Posterior vena cava (tissue), 2 donors: ENCODE results near the gene DUSP3. TPM values are rescaled to one million over a fixed set of nuclear protein-coding genes. Genes with fewer than 3 reads are reported as not detected.

Source experiments
- DNase-seq: peaks from one replicate; pipeline ENCODE4 v3.0.0-alpha.2; 2020; ENCODE audit warnings: low spot score
- intact Hi-C, 2 donors: fragments of 100-400 bp; cut with DNase I; formaldehyde crosslinking; loops; one replicate each; pipeline versions ENCODE4 v1.14.1 to v1.14.2; 2022 to 2023
- long read RNA-seq, 2 donors: library from polyadenylated mRNA; unstranded; transcript quantifications; one replicate each; pipeline ENCODE4 v2.0.0, GENCODE V29; 2020 to 2021
- total RNA-seq, 2 donors: library from RNA; stranded (reverse); fragmentation: NEBNext Ultra II Directional; extraction: Animal tissue kit (Norgen Biotek cat#: 25700); gene quantifications; one replicate each; pipeline ENCODE4 v1.2.1, GENCODE V29; 2021
- donor health status: DM: yes; HTN: yes; CAD: no.
- donor health status: DM: yes; HTN: yes; CAD: no.

DUSP3 gene
- total RNA-seq, result 100 to 1,000 TPM; 169 to 172 TPM
- long read RNA-seq, donor 1, full-length matches to known transcripts, result 47 of 81 reads
- long read RNA-seq, donor 1, partial matches to known transcripts, result 3 of 81 reads
- long read RNA-seq, donor 1, other reads (novel, unspliced or antisense), result 31 of 81 reads
- long read RNA-seq, donor 2, full-length matches to known transcripts, result 132 of 207 reads
- long read RNA-seq, donor 2, partial matches to known transcripts, result 13 of 207 reads
- long read RNA-seq, donor 2, other reads (novel, unspliced or antisense), result 62 of 207 reads

GRCh38 chr17:43778337-43779144 lies at the start of gene DUSP3:
TSS of gene DUSP3 (minus strand) at chr17:43778977. CDS start at chr17:43778924, 53 bp downstream.
- intact Hi-C loops, result no loop called here
- peak; percentile 99 for DNase-seq

- peak; percentile 48 for DNase-seq
- intact Hi-C loops, result no loop called here
Observed at GRCh38 chr17:43827596-43827995, 48.8 kb upstream of the DUSP3 start.

- DNase-seq, result peak; percentile 60
- intact Hi-C loops, result no loop called here
Observed at GRCh38 chr17:43826206-43826605, 47.4 kb upstream of the DUSP3 start.

DNA sequence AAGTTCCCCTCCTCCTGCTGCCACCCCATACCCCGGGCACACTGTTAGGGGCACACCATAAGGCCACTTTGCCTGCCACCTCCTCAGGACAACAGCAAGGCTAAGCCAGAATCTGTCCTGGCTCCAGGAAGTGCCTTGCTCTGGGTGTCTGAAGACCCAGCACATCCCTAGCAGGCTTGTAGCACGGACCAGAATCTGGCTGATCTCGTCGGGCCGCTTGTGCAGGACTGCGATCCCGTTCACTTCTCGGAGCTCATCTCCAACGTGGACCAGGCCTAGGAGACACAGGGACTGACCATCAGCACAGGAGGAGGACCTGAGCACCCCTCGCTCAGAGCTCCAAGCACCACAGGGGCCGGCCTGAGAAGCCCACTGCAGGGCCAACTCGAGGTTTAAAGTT lies 46.8 kb upstream of the DUSP3 start:
- intact Hi-C loops, result no loop called here
- DNase-seq, result peak; percentile 68

DNA sequence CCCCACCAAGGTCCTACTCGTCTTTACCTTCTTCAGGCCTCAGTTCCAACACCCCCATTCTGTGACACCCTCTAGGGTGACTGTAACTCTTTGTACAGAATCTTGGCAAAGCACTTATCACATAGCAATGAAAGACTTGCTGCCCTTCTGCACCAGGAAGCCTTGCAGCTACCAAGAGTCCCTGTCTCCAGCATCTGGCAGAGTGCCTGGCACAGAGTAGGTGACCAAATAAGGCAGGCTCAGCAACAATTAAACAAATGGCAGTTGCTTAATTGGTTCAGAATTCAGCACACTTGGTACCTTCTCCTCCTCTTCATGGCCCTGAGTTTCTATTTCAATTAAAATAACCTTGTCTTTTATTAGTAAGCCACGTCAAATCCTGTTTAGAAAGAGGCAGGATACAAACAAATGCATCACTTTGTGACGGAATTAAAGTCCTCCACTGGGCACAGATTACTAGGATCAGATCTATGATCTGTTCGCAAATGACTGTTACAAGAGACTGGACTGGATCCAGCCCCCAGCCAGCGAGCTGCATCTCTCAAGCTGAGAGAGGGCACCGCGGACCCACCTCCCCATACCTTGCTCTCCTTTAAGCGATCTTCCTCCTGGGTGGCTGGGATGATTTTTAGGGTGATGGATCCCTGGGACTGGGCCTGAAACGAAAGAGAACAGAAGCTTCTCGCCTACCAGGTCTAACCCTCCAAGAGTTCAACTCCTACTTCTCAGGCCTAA lies 44.7 kb upstream of the DUSP3 start:
- DNase-seq, result no peak
- intact Hi-C loops, result no loop called here

- no peak for DNase-seq
- intact Hi-C loops, result no loop called here
Observed at GRCh38 chr17:43822570-43823190, 43.9 kb upstream of the DUSP3 start.

GRCh38 chr17:43820759-43821158 lies 42.0 kb upstream of the DUSP3 start:
- intact Hi-C loops, result no loop called here
- no peak for DNase-seq

DNA sequence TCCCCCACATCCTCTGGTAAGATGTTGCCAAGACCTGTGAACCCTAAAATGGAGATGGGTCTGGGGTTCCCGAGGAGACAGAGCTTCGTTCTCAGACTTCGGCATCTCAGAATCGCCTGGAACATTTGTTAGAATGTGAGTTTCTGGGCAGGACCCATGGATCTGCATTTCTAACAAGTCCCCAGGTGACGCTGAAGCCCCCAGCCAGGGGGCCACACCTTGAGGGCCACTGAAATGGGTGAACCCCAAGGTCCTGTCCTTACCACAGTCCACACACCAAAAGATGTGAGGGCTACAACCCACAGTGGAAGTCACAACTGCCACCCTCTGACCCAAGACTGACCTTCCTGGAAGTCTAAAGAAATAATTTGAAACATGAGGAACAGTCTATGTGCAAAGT lies 40.2 kb upstream of the DUSP3 start:
- no peak for DNase-seq
- intact Hi-C loops, result no loop called here

DNA sequence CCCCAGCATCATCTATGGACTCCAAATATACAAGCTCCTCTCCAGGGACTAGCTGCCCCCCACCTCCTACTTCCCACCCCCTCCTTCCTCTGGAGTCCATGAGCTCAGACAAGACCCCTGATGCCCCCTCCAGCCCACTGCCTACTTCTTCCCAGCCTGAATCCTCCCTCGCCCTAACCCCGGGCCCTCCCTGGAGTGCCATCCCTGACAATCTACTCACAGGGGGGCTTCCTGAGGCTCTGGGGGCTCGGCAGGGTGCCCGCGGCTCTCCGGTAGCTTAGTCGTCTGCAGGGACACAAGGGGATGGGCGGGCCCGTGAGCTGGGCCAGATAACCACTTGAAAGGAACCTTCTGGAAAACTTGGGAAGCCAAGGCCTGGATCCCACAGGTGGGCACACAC lies 39.0 kb upstream of the DUSP3 start:
- intact Hi-C loops, result no loop called here
- no peak for DNase-seq

GRCh38 chr17:43816336-43817320 lies 37.9 kb upstream of the DUSP3 start:
- intact Hi-C loops, result no loop called here
- DNase-seq, result no peak

DNA sequence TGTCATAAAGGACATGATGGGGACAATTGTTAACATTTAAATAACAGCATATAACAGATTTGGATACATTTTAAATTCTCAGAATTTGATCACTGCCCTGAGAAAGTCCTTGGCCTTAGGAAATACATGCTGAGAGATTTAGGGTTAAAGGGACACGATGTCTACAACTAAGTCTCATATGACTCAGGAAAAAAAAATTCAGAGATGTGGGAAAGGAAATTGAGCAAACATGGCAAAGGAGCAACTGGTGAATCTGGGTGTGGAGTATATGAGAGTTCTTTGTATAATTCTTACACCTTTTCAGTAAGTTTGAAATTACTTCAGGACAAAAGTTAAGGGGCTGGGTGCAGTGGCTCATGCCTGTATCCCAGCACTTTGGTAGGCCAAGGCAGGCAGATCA lies 35.9 kb upstream of the DUSP3 start:
- intact Hi-C loops, result no loop called here
- DNase-seq, result no peak

DNA sequence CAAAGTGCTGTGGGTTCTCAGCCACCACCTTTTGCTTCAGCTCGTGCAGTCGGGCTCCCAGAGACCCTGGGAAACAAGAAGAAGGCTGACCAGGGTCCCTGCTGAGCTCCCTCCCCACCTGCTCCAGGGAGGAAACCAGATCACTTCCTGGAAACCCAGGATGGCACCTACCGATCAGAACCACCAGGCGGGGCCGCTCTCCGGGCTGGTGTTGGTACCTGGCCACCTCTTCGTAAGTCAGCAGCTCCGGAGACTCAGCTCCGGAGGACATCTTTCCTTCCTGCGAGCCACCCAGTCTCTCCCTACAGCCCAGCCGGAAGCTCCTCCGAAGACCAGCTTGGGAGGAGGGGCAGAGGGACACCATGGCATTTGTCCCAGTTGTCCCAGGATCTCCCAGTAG lies 35.2 kb upstream of the DUSP3 start:
- no peak for DNase-seq
- intact Hi-C loops, result no loop called here

DNA sequence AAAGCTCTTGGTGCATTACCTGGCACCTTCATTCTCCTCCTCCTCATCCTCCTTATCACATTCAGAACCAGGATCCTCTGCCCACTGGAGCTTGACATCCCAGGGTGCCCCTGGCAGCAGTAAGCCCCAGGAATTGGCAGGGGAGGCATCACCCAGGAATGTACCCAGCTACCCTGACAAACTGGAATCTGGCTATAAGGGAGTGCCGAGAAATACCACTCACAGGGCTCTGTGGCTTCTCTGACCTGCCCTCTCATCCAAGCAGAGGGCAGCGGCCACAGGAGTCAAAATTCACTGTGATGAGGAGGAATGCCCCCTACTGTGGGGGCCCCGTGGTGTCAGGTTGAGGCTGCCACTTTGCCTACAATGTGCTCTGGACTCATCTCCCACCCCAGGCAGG lies 34.6 kb upstream of the DUSP3 start:
- intact Hi-C loops, result no loop called here
- DNase-seq, result no peak

- no peak for DNase-seq
- intact Hi-C loops, result no loop called here
Observed at GRCh38 chr17:43812396-43813265, 33.9 kb upstream of the DUSP3 start.

DNA sequence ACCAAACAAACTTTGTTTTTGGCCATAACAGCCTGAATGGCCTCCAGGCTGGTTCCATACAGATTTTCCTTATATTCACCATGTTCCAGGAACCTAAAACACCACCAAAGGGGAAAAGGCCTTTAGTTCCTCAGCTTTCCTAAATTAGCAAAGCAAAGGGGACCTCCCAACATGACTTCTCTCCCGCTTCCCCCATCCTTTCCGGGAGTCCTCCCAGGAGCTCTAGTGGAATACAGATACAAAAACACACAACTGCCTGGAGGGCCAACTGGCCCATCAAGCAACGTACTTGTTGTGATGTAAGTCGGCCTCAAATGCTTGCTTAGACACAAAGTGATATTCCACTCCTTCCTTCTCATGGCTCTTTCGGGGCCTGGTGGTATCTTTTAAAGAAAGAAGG lies 32.0 kb upstream of the DUSP3 start:
- DNase-seq, result no peak
- intact Hi-C loops, result no loop called here

GRCh38 chr17:43810226-43810715 lies 31.5 kb upstream of the DUSP3 start:
- no peak for DNase-seq
- intact Hi-C loops, result no loop called here

DNA sequence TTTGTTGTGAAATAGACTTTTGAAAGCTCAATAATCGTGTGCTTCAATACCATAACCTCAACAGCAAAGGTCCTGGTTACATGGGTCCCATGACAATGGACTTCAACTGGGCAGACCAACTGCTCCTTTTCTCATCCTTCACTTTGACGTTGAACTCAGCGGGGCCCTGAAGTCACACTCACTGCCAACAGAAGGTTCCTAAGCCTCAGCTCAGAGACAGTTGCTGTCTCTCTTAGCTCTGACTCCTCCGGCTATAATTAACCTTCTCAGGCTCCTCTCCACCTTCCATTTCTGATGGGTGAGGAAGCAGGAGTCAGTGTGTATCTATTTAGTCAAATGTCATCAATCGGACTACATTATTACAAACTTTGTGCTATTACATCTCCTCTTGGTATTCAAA lies 30.3 kb upstream of the DUSP3 start:
- intact Hi-C loops, result no loop called here
- DNase-seq, result no peak

- no peak for DNase-seq
- intact Hi-C loops, result no loop called here
Observed at GRCh38 chr17:43808076-43808475, 29.3 kb upstream of the DUSP3 start.
